NCI-H2171 (cell line): Measurements from ENCODE around the gene KBTBD12.
A peak's percentile ranks its signal among the peaks of the same experiment; 100 is the strongest.

Source experiments
- DNase-seq: peaks from one replicate; lab custom pipeline; 2025; lab: John Stamatoyannopoulos, UW

KBTBD12 gene

GRCh38 chr3:127953091-127954035 is 38.3 kb downstream of the KBTBD12 start:
- no peak for DNase-seq

- no peak for DNase-seq
Measured at GRCh38 chr3:127954640-127955039, 39.6 kb downstream of the KBTBD12 start.

GRCh38 chr3:127955728-127956127 is 40.7 kb downstream of the KBTBD12 start:
- DNase-seq, result peak; percentile 21

- no peak for DNase-seq
Measured at GRCh38 chr3:127959041-127959440, 44.0 kb downstream of the KBTBD12 start.

- DNase-seq, result peak; percentile 41
Measured at GRCh38 chr3:127959873-127960272, 44.8 kb downstream of the KBTBD12 start.

- no peak for DNase-seq
Measured at GRCh38 chr3:127960421-127960965, 45.5 kb downstream of the KBTBD12 start.

- no peak for DNase-seq
Measured at GRCh38 chr3:127961124-127961523, 46.1 kb downstream of the KBTBD12 start.

GRCh38 chr3:127961963-127962362 is 46.9 kb downstream of the KBTBD12 start:
- DNase-seq, result no peak

GRCh38 chr3:127962937-127963336 is 47.9 kb downstream of the KBTBD12 start:
- DNase-seq, result no peak

- peak; percentile 83 for DNase-seq
Measured at GRCh38 chr3:127964053-127964452, 49.0 kb downstream of the KBTBD12 start.

- DNase-seq, result no peak
Measured at GRCh38 chr3:127964816-127965215, 49.8 kb downstream of the KBTBD12 start.

- DNase-seq, result no peak
Measured at GRCh38 chr3:127967316-127967715, 52.3 kb downstream of the KBTBD12 start.

GRCh38 chr3:127970966-127971592 is 56.0 kb downstream of the KBTBD12 start:
- peak; percentile 35 for DNase-seq

GRCh38 chr3:127974226-127974625 is 59.2 kb downstream of the KBTBD12 start:
- no peak for DNase-seq

- no peak for DNase-seq
Measured at GRCh38 chr3:127975153-127976029, 60.4 kb downstream of the KBTBD12 start.

- no peak for DNase-seq
Measured at GRCh38 chr3:127978636-127979035, 63.6 kb downstream of the KBTBD12 start.

GRCh38 chr3:127979473-127979872 is 64.4 kb downstream of the KBTBD12 start:
- DNase-seq, result no peak

- no peak for DNase-seq
Measured at GRCh38 chr3:127981097-127981496, 66.1 kb downstream of the KBTBD12 start.

GRCh38 chr3:127982155-127982554 is 67.1 kb downstream of the KBTBD12 start:
- no peak for DNase-seq

- DNase-seq, result no peak
Measured at GRCh38 chr3:127984241-127984975, 69.4 kb downstream of the KBTBD12 start.

- DNase-seq, result no peak
Measured at GRCh38 chr3:127985216-127985615, 70.2 kb downstream of the KBTBD12 start.
